AG04450 (cell line): Measurements from ENCODE around the gene ATP6V0A1. TPM values are rescaled to one million over a fixed set of nuclear protein-coding genes. Genes with fewer than 3 reads are reported as not detected.

ENCODE experiments used
- CTCF ChIA-PET: fragments of 300-600, 350-600 bp; formaldehyde crosslinking; extraction: SDS; loops from one replicate; lab custom pipeline; 2022; ENCODE audit warnings: antibody characterized with exemption, inconsistent platforms; lab: Charles Lee
- POLR2A ChIA-PET: fragments of 350-600 bp; formaldehyde crosslinking; extraction: SDS; loops from one replicate; lab custom pipeline; 2021; ENCODE audit warnings: antibody characterized with exemption, inconsistent platforms; lab: Yijun Ruan, JAX
- DNase-seq: peaks from one replicate; pipeline ENCODE4 v3.0.0-alpha.2; 2011; ENCODE audit warnings: low read depth, low spot score
- H3K27ac ChIP-seq: one replicate; pipeline ENCODE4 v1.5.1; 2012; ENCODE audit warnings: low read depth, low read length, control low read depth
- H3K27me3 ChIP-seq: one replicate; pipeline ENCODE4 v1.6.0; 2012; ENCODE audit warnings: low read length; ENCODE audit not compliant: control insufficient read depth, insufficient read depth
- H3K4me3 ChIP-seq: 2 replicates; pipeline ENCODE4 v1.5.1; 2011; ENCODE audit warnings: mild to moderate bottlenecking, low read depth, low read length, control low read depth
- H3K9me3 ChIP-seq: 2 replicates; pipeline ENCODE4 v1.5.1; 2012; ENCODE audit warnings: low read length; ENCODE audit not compliant: control insufficient read depth, insufficient read depth
- CTCF ChIP-seq: IDR thresholded peaks from 2 replicates; pipeline ENCODE4 v1.5.1; 2011; ENCODE audit warnings: low read depth, low read length, control low read depth, inconsistent platforms
- polyA plus RNA-seq: library from polyadenylated mRNA; depleted of rRNA; stranded (reverse); fragments of >200 nt; gene quantifications from 2 replicates; pipeline ENCODE4 v1.2.3, GENCODE V29; 2011

ATP6V0A1 gene
- polyA plus RNA-seq, 1 experiment = 22.3 TPM

- Histone ChIP-seq H3K27ac (no peak overlapping the region), H3K4me3 (peak overlapping the region; percentile 50), H3K27me3 (no peaks in the 10 kb centered on the region), H3K9me3 (no peaks in the 10 kb centered on the region)
- no peak for DNase-seq
- TF ChIP-seq CTCF = peak; percentile 36
- ChIA-PET POLR2A (no interaction called here), CTCF (interaction anchor here (0.6 to 0.8 kb wide), 2 partner anchors 14 to 50 kb away, joined by 3 read pairs; no protein-coding TSS in a partner anchor)
Observed at GRCh38 chr17:42531455-42532354, 73.0 kb downstream of the ATP6V0A1 start.

- peak overlapping the region; percentile 70 for H3K27ac ChIP-seq
- no peaks in the 10 kb centered on the region for H3K27me3 ChIP-seq
- ChIA-PET CTCF (interaction anchor here (0.6 to 1.8 kb wide), 2 partner anchors 18 to 312 kb away, joined by 3 to 6 read pairs; no protein-coding TSS in a partner anchor), POLR2A (interaction anchor here (0.5 to 2.2 kb wide), 9 partner anchors 8 to 486 kb away, joined by 3 to 17 read pairs (median 5); partner anchors contain the start of genes CAVIN1 and MLX)
- DNase-seq = no peak
- no peaks in the 10 kb centered on the region; the same call in 1 of the 2 replicates for H3K9me3 ChIP-seq
- H3K4me3 ChIP-seq = peak overlapping the region; percentile 69
- no peak for TF ChIP-seq CTCF
Observed at GRCh38 chr17:42535155-42536047, 76.7 kb downstream of the ATP6V0A1 start.

GRCh38 chr17:42536048-42536371 is 77.3 kb downstream of the ATP6V0A1 start, which contains the start of gene NAGLU:
NAGLU (plus strand) TSS chr17:42536241; CDS start chr17:42536273, 32 bp downstream.
- ChIA-PET CTCF (interaction anchor here (1.0 to 1.8 kb wide), 3 partner anchors 18 to 314 kb away, joined by 3 to 6 read pairs (median 4); partner anchors contain the start of gene CAVIN1), POLR2A (interaction anchor here (0.5 to 2.2 kb wide), 11 partner anchors 9 to 485 kb away, joined by 3 to 17 read pairs (median 5); partner anchors contain the start of genes CAVIN1 and MLX)
- no peak for DNase-seq

More at GRCh38 chr17:42536048-42536371, 77.3 kb downstream of the ATP6V0A1 start, which contains the start of gene NAGLU:
- no peaks in the 10 kb centered on the region for H3K27me3 ChIP-seq
- H3K4me3 ChIP-seq = peak within 1 kb of the TSS; percentile 69
- H3K9me3 ChIP-seq = no peaks in the 10 kb centered on the region; the same call in 1 of the 2 replicates
- H3K27ac ChIP-seq = peak within 1 kb of the TSS; percentile 70
- TF ChIP-seq CTCF = no peak
